IPS DF 4.7 (cell line): Measurements from ENCODE around the gene PTPRD.
A peak's percentile ranks its signal among the peaks of the same experiment; 100 is the strongest.

Experiments used
- DNase-seq: peaks from one replicate; pipeline ENCODE4 v3.0.0-alpha.2; 2013; ENCODE audit warnings: low spot score; ENCODE audit errors: extremely low read depth

The PTPRD gene

DNA sequence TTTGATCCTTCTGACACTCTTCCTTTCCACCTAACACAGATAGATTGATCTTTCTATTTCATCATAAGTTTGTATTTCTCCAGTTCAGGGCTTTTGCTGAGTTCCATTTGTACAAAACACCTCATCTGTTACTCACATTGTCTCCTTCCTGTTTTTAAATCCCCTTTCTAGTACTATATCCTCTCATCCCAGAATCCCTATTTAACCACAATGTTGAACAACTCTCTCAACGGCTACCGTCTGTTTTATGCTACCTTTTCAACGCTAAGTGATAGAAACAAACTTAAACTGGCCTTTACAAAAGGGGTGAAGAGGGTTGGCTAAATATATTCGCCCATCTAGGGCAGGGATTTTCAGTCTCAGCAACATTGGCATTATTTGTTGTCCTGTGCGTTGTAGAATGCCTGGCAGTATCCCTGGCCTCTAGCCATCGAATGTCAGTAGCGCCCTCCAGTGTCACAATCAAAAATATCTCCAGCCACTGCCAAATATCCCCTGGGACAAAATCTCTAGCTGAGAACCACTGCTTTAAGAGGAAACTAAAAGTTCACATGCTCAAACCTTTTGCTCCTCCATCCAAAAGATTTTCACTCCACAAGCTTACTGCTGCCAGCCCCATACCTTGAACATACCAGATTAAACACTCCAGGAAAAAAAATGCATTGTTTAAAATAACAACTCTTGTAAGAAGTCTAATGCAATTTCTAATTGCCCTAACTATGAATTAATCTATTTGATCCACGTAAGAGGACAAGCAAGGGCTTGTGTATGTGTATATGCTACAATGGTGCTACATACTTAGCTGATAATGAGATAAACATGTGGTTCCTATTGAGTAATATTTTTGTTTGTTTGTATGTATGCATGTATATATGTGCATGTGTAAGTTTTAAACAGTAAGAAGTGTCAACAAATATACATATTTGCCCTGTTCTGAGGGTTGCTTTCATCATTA is 344.0 kb downstream of the PTPRD start:
- peak; percentile 46 for DNase-seq

DNA sequence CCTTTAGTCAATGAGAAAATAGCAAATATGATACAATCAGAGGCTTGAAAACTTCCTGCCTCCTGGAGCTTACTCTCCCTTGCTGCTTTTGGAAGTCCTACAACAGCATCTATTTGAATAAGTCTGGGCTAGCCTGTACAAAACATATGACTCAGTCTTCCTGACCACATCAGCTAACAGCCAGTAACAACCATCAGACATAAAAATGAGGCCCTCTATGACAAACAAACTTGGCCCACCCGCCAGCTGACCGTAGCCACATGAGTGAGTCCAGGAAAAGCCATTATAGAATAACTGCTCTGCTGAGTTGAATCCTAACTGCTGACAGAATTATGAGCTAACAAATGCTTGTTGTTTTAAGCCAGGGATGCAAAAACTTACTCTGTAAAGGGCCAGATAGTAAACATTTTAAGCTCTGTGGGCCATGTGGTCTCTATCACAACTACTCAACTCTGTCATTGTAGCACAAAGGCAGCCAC is 347.6 kb downstream of the PTPRD start:
- no peak for DNase-seq

DNA sequence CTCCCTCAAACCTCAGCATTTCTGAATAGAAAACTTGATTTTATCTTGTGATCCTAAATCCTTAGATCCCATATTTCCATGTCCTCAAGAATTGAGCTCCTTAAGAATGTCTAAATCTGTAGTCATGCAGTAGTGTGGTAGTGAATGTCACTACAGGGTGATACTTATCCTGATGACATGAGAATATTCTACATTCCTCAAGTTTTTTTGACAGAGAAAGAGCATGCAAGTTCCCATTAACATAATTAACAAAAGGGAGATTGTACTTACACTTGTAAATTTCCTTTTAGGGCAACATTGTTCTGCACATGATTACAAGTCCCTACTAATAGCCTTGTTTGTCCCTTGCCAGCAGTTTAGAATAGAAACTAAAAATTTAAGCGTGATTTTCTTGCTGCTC is 352.3 kb downstream of the PTPRD start:
- no peak for DNase-seq

DNA sequence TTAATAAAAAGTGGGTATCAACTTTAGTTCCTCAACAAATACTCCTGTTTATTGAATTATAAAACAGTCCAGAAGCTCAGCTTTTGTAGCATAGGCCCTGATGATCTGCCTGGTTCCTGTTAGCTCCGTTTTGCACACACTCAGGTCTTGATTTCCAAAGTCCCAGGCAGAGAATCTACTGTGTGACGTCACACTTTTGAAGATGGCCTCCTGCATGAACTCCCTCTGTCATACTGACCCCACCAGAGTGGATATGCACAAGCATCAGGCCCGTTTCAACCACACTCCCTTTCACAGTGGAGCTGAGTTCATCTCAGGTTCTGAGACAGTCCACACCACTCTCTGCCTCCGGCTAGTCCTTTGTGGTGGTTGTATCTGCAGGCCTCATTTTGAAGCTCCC is 353.1 kb downstream of the PTPRD start:
- no peak for DNase-seq

DNA sequence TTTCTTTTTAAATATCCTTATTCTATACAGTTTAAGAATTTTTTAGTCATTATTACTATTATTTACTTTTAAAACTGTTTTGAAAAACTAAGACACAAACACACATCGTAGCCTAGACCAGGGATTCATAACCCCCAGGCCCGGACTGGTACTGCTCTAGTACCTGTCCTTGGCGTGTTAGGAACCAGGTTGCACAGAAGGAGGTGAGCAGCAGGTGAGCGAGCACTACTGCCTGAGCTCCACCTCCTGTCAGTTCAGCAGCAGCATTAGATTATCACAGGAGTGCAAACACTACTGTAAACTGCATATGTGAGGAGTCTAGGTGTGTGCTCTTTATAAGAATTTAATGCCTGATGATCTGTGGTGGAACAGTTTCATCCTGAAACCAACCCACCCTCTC is 357.0 kb downstream of the PTPRD start:
- no peak for DNase-seq

DNA sequence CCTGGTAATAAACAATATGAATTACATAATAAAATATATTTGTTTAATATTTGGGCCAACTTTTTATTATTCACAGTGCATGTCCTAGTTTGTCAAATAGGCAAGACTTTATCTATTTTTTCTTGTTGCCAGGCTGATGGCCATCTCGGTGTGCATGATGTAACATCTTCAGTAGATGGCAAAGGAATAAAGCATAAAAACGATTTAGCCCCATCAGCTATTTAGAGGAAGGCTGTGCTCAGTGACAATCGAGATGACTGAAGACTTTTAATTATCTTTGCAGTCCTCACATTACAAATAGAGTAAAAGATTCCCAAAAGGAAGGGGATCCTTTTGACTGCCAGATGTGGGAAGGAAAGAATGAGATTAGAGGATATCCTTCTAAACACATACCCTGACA is 358.5 kb downstream of the PTPRD start:
- no peak for DNase-seq

DNA sequence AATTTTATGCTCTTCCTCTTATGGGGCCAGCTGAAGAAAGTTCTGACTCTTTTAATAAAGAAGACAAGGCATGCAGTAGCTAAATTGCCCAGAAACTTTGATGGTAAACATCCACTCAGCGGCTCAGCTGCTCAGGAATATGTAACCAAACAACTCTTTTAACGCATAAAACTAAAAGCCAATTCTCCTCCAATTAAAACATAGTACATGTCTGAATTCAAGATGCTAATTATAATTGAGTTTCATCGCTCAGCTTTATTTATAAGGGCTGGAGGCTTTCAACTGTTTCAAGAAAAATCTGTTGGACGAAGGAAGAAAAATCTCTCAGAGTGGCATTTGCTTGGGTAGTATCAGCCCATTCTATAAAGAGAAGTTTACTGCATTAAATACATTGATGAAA is 359.5 kb downstream of the PTPRD start:
- no peak for DNase-seq

DNA sequence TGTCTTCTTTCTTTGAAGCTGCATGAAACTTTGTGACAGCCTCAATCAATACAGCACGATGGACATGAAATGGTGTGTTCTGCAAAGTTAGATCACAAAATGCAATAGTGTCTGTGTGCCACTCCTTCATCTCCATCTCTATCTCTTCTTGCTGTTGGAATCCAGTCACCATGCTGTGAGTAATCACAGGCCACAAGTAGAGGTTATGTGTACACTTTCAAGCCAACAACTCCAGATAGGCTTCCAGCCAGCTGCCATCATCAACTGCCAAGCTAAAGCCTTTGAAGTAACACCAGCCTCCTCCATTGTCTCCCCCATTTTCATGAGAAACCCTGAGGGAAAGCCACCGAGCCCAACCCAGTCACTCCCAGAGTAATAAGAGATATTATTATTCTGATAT is 360.6 kb downstream of the PTPRD start:
- no peak for DNase-seq

DNA sequence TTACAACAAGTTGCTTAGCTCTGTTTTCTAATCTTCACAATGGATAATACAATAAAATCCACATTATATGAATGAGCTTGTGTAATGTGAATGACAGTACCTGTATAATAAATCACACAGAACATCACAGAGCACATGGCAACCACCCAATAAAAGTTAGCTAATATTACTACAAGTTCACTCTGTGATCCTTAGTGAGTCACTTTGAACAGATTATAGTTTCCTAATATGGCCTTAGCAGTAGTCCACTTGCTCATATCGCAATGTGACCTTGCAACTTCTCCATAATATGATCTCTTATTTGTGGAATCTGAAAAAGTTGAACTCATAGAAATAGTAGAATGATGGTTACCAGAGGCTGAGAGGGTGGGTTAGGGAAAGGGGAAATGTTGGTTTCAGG is 361.3 kb downstream of the PTPRD start:
- DNase-seq = no peak

DNA sequence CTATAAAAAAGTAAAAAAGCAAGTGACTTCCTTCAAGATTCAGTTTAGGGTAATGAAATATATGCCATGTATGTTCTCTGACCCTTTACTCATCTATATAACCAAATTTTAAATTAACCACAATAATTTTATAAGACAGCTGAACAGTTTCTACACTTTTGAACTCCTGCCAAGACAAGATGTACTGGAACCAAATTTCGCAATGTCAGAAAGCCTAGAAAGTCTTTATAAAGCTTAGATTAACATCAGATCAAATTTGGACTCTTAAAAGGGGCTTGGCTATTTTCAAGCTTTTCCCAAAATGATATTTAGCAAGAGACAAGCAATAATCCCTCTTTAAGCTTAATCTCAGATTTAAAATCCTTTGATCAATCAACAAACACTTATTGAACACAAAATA is 362.6 kb downstream of the PTPRD start:
- no peak for DNase-seq

DNA sequence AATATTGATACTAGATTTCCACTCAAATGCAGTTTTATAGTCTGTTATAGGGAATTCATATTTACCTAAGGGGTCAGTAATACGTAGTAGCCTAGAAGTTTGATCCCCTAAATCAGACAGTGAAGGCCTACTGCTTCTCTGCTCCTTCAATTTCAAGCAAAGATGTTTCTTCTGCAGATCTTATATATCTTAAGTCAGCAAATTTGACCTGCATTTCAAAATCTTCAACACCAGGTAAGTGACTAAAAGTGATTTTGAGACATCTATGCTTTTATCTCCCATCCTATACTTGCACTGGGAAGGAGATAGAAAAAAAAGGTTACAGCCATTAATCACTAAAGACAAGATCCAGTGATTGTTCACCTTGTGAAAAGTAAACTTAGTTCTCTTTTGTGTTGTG is 363.9 kb downstream of the PTPRD start:
- no peak for DNase-seq

DNA sequence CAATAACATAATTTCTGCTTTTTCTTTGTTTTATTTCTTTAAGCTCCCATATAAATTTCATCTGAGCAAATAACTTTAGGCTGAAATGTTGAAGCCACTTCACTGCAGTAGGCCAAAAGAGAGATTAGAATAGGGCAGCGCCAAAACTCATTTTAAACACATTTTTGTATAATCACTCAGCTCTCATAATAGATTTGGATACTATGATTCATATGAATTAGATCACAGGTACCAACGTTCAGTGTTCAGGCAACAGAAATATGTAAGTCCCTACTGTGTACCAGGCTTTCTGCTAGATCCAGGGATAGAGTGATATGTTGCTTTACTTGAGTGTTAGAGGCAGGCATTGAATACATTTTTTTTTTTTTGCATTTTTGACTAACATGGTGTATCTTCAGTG is 370.5 kb downstream of the PTPRD start:
- DNase-seq = no peak

DNA sequence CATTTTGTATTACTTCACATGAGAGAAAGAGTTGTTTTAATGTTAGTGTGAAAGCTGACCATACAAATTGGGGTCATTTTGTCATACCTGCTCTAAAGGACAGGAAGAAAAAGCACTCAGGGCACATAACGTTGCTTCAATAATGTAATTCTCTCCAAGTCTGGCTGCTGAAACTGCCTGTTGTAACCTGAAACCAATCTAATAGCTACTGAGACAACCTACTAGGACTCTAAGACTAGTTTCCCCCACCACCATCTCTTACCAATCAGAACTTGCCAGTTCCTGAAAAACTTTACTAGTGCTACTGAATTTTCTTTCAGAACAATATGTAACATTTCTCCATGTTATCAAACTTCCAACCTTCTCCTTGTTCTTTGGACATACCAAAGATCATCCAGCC is 374.7 kb downstream of the PTPRD start:
- DNase-seq = no peak

DNA sequence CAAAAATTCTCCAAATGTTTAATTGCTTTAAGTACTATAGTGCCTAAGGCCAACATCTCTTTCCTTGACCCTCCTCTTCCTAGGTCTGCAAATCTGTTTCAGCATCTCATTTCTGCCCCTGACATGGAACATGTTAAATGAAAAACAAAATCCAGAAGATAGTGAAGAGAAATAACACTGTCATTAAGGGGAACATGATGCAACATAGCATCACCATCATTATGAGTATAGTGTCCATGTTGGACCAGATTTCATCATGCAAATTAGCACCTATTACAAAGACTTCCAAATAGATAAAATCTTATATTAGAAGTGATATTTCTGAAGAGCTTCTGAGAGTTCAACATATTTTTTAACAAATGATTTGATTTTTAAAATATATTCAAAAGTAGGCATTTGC is 375.2 kb downstream of the PTPRD start:
- no peak for DNase-seq

DNA sequence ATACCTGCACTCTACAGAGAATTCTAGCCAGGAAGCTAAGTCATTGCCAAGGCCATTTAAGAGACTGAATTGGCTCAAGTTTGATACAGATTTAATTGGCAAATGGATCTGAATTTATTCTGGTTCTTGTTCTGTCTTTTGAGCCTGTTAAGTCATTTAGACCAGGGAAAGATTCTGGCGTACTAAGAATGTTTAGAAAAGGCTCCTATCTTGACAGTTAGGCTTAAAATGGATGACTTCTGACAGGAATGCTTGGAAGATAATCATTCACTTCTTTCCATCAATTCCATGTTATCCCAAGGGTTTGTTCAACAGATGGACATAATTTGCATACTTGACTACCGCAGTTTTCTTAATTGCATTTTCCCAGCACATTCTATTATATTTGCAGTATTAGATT is 376.6 kb downstream of the PTPRD start:
- no peak for DNase-seq

DNA sequence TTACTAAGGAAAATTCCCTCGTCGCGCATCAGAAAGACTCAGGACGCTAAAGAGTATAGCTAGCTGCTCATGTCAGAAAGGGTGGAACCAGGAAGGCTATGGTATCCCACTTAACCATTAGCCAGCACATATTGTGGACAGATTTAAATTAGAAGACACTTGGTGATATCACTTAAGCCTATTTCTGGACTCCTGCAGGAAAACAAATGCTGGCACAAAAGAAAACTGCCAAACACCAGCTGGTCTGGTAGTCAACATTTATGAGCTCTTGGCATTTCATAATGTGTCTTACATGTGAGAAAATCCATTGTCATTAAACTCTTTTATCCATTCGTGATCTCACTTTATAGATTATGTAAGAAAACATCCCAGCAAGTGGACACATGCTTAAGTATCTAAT is 377.4 kb downstream of the PTPRD start:
- no peak for DNase-seq

DNA sequence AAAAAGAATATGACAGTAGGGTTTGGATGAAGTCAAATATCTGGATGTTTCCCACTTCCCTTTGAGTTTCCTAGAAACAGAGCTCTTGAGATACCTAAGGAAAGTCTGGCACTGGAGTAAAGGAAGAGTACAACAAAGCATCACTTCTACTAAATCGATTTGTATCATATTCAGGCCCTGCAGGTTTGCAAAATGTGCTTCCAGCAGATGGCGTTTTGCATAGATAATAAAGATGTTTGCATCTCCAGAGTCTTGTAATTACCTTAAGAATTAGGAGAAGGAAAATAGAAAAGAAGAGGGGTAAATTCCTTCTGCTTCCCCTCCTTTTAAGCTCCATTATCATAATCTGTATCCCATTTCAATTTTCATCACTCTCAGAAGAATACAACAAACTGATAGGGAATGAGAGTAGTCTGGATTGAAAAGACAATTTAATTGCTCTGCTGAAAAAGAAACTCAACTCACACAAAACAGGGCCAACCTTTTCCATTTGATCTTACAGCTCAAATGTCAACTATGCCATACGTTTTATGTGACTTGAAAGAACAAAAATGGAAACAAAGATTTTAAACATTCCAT is 380.4 kb downstream of the PTPRD start:
- no peak for DNase-seq

DNA sequence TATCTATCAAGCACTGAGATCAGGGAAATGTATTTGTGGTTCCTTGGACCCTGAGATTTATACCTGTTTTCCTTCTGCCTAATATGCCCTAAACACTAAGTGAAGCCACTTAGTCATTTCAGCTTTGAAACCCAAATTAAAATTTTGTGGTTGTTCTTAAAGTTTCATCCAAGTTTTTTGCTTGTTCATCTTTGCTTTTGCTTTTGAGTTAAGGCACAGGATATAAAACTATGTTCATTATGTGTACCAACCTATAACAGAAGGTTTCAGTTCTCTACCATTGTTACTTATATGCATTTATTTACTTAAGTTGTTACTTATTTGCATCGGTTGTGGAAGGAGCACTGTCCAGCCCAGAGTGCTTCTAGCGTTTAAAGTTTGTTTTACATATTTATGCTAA is 382.3 kb downstream of the PTPRD start:
- no peak for DNase-seq

DNA sequence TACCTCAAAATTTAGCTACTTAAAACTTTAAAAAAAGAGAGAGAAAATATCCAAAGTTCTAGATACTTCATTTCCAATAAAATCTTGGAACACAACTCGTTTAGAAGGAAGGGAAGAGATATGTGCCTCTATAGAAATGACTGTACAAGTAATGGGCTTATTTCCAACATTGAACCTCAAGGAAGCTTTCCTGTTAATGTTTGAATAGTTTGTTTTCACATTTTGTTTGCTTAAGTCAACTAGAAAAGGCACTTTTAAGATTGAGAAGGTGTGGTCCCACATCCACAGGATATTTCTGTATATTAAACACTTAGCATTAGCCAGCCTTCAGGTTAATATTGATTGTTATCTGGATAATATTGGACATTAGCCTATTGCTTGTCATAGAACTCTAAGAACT is 384.7 kb downstream of the PTPRD start:
- DNase-seq = no peak

DNA sequence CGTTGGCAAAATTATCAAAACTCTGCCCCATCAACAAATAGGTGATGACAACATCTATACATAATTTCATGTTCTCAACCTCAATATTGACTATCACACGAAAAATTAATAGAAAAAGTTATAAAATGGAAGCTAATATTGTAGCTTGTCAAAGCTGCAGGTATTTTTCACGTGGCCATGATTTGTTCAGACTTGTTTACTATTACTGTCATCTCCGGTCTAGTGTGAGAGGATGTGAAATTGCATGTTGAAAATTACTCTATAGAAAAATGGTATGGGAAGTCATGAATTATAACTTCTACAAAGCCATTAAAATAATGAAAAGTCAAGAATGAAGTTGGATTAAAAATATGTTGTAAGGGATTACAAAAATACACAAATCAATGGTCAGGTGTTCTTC is 385.8 kb downstream of the PTPRD start:
- DNase-seq = no peak

DNA sequence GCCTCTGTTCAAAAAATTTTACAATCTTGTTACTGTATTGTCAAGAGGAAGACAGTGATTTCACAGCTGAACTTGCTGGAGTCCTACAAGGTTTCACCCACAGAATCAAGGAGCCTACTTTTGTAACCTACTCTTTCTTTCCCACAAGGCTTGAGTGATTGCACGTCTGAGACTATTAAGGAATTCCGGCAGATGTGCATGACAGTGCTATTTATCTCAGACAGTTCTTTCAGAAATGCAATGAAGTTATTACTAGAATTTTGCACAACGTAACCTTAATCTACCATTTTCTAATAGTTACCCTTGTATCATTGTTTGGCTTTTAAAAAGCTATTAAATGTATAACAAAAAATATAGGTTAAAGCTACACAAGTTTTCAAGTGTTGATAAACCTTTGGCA is 400.1 kb downstream of the PTPRD start:
- DNase-seq = no peak

DNA sequence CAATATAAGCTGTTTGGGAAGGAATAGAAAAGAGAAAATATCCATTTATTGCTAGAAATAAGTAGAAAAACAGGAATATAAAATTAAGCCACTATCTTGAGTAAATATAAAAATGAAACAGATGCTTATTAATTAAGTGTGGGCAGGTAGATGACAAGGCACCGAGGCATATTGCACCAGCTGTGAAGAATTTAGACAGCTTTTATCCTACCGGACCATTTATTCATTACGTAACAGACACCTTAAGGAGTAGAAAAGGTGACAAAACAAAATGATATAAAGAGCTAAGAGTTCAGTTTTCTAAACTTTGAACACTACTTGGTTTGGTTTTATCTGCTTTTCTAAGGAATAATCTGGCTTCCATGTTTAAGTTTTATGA is 404.1 kb downstream of the PTPRD start:
- DNase-seq = no peak

DNA sequence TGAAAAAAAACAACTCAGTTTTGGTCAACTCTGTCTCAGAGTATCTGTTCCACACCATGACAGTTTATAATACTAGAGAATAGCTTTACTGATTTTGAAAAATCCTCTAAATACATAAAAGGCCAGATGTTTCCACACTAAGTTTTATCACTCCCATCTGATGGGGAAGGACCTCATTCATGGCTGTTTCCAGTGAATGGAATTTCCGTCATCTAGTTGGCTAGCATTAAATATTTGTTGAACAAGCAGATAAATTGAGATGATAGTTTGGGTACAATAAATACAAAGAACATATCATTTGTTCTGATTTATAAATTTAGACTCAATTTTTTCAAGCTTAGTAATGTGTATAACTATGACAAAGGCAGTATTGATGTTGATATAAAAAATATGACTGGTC is 408.5 kb downstream of the PTPRD start:
- no peak for DNase-seq
